ENCODE results near the gene OSBPL3. TPM values are rescaled to one million over a fixed set of nuclear protein-coding genes. Genes with fewer than 3 reads are reported as not detected.

OSBPL3 gene
- total and polyA plus RNA-seq, 4 donors, result 0.28 to 3.0 (median 1.1) TPM

- DNase-seq (ENCODE audit: low spot score), result no peak
- WGBS, result 96% methylated on average over 1 of the region's 1 CpG
- Histone ChIP-seq H3K27me3 (ENCODE audit: control insufficient read depth in 4 of 4, insufficient read depth in 4 of 4, low read length in 3 of 4) (no peaks in the 10 kb centered on the region), H3K9me3 (ENCODE audit: control insufficient read depth in 4 of 4, low read length in 3 of 4) (no peaks in the 10 kb centered on the region), H3K27ac (ENCODE audit: low read depth in 1 of 2, low read length in 2 of 2) (no peak overlapping the region), H3K36me3 (ENCODE audit: control insufficient read depth in 4 of 4, insufficient read depth in 3 of 4, low read depth in 1 of 4, low read length in 3 of 4) (no peaks in the 10 kb centered on the region), H3K9ac (ENCODE audit: low read depth in 1 of 2, low read length in 2 of 2) (no peak overlapping the region), H3K4me1 (ENCODE audit: control insufficient read depth in 4 of 4, insufficient read depth in 4 of 4, low read length in 3 of 4) (no peaks in the 10 kb centered on the region), H3K4me3 (ENCODE audit: low read depth in 1 of 3, low read length in 3 of 3) (no peak overlapping the region)
- no peak for TF ChIP-seq JUND (IDR thresholded peaks at IDR 0.05)
- no peak for TF ChIP-seq NR2F2 (IDR thresholded peaks at IDR 0.05)
- no peak for TF ChIP-seq FOXA2 (IDR thresholded peaks at IDR 0.05)
- no peak for TF ChIP-seq ZBTB33 (IDR thresholded peaks at IDR 0.05)
- no peak for TF ChIP-seq RXRA (IDR thresholded peaks at IDR 0.05)
- no peak for TF ChIP-seq SP1 (IDR thresholded peaks at IDR 0.05)
- no peak for TF ChIP-seq RAD21 (IDR thresholded peaks at IDR 0.05)
Observed at GRCh38 chr7:24862461-24862860, 117.5 kb downstream of the OSBPL3 start.

GRCh38 chr7:24861336-24861735 is 118.6 kb downstream of the OSBPL3 start:
- Histone ChIP-seq H3K9ac (ENCODE audit: low read depth in 1 of 2, low read length in 2 of 2) (no peak overlapping the region), H3K4me3 (ENCODE audit: low read depth in 1 of 3, low read length in 3 of 3) (no peak overlapping the region), H3K27me3 (ENCODE audit: control insufficient read depth in 4 of 4, insufficient read depth in 4 of 4, low read length in 3 of 4) (no peaks in the 10 kb centered on the region), H3K27ac (ENCODE audit: low read depth in 1 of 2, low read length in 2 of 2) (no peak overlapping the region), H3K9me3 (ENCODE audit: control insufficient read depth in 4 of 4, low read length in 3 of 4) (no peaks in the 10 kb centered on the region), H3K36me3 (ENCODE audit: control insufficient read depth in 4 of 4, insufficient read depth in 3 of 4, low read depth in 1 of 4, low read length in 3 of 4) (no peaks in the 10 kb centered on the region), H3K4me1 (ENCODE audit: control insufficient read depth in 4 of 4, insufficient read depth in 4 of 4, low read length in 3 of 4) (no peaks in the 10 kb centered on the region)
- TF ChIP-seq RXRA (IDR thresholded peaks at IDR 0.05) (no peak), FOXA2 (IDR thresholded peaks at IDR 0.05) (no peak), CTCF (IDR thresholded peaks at IDR 0.05; ENCODE audit: low read depth, low read length, missing input control) (no peak), REST (IDR thresholded peaks at IDR 0.05) (no peak), MAX (IDR thresholded peaks at IDR 0.05) (no peak), YY1 (IDR thresholded peaks at IDR 0.05) (no peak), RAD21 (IDR thresholded peaks at IDR 0.05) (no peak), EGR1 (IDR thresholded peaks at IDR 0.05; ENCODE audit: low read depth in 2 of 2) (no peak), SP1 (IDR thresholded peaks at IDR 0.05) (no peak), NR2F2 (IDR thresholded peaks at IDR 0.05) (no peak), FOXA1 (IDR thresholded peaks at IDR 0.05) (no peak), GABPA (IDR thresholded peaks at IDR 0.05 in 1 of 2, conservative IDR thresholded peaks at IDR 0.05 in 1 of 2) (no peak), TAF1 (conservative IDR thresholded peaks at IDR 0.05) (no peak)
- no peak for DNase-seq (ENCODE audit: low spot score)

All from liver (tissue), 9 donors.